Chondrocyte (in vitro differentiated cells): ENCODE data around the gene BORCS8. TPM values are rescaled to one million over a fixed set of nuclear protein-coding genes. Genes with fewer than 3 reads are reported as not detected.

Experiments used
- DNase-seq: peaks from one replicate; pipeline ENCODE4 v3.0.0; 2021; ENCODE audit warnings: mixed read lengths, low spot score
- H3K27ac Mint-ChIP-seq: one replicate; pipeline ENCODE4 v1.8.0; 2021; ENCODE audit warnings: mild to moderate bottlenecking, moderate library complexity, mixed read lengths; ENCODE audit not compliant: unreplicated experiment
- H3K27me3 Mint-ChIP-seq: 2 replicates; pipeline ENCODE4 v1.8.0; 2021; ENCODE audit warnings: low read depth, mixed read lengths
- H3K36me3 Mint-ChIP-seq: 2 replicates; pipeline ENCODE4 v1.8.0; 2021; ENCODE audit warnings: low read depth, mixed read lengths
- H3K4me1 Mint-ChIP-seq: 2 replicates; pipeline ENCODE4 v1.8.0; 2021; ENCODE audit warnings: low read depth, mild to moderate bottlenecking, mixed read lengths
- H3K4me3 Mint-ChIP-seq: one replicate; pipeline ENCODE4 v1.8.0; 2021; ENCODE audit warnings: mild to moderate bottlenecking, moderate library complexity, mixed read lengths; ENCODE audit not compliant: unreplicated experiment
- H3K9me3 Mint-ChIP-seq: 2 replicates; pipeline ENCODE4 v1.8.0; 2021; ENCODE audit warnings: low read depth, mixed read lengths
- total RNA-seq: library from RNA; stranded (reverse); gene quantifications from 3 replicates; pipeline ENCODE4 v1.2.1, GENCODE V29; 2021
- TF ChIP-seq, protein P1 (sequence below): fragments of 200-600 bp; sonication (generic); IDR thresholded peaks from 2 replicates; pipeline ENCODE4 v1.5.0; 2021; ENCODE audit warnings: antibody characterized with exemption, mild to moderate bottlenecking, moderate library complexity

Gene BORCS8
- total RNA-seq, 1 donor from 2014 or later, result 14.5 TPM

GRCh38 chr19:19226663-19227062 is 34.7 kb upstream of the BORCS8 start:
- Mint-ChIP-seq H3K27me3 (peaks cover 34% of the 10 kb centered on the region), H3K27ac (no peak overlapping the region), H3K4me3 (no peak overlapping the region), H3K9me3 (no peaks in the 10 kb centered on the region), H3K4me1 (peaks cover 2% of the 10 kb centered on the region), H3K36me3 (no peaks in the 10 kb centered on the region)
- TF ChIP-seq, protein P1, sequence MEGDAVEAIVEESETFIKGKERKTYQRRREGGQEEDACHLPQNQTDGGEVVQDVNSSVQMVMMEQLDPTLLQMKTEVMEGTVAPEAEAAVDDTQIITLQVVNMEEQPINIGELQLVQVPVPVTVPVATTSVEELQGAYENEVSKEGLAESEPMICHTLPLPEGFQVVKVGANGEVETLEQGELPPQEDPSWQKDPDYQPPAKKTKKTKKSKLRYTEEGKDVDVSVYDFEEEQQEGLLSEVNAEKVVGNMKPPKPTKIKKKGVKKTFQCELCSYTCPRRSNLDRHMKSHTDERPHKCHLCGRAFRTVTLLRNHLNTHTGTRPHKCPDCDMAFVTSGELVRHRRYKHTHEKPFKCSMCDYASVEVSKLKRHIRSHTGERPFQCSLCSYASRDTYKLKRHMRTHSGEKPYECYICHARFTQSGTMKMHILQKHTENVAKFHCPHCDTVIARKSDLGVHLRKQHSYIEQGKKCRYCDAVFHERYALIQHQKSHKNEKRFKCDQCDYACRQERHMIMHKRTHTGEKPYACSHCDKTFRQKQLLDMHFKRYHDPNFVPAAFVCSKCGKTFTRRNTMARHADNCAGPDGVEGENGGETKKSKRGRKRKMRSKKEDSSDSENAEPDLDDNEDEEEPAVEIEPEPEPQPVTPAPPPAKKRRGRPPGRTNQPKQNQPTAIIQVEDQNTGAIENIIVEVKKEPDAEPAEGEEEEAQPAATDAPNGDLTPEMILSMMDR, result no peak
- no peak for DNase-seq

GRCh38 chr19:19226204-19226603 is 34.3 kb upstream of the BORCS8 start:
- peaks cover 34% of the 10 kb centered on the region for H3K27me3 Mint-ChIP-seq
- H3K4me1 Mint-ChIP-seq, result peaks cover 2% of the 10 kb centered on the region
- TF ChIP-seq, protein P1, result no peak
- H3K9me3 Mint-ChIP-seq, result no peaks in the 10 kb centered on the region
- no peak overlapping the region for H3K27ac Mint-ChIP-seq
- no peaks in the 10 kb centered on the region for H3K36me3 Mint-ChIP-seq
- H3K4me3 Mint-ChIP-seq, result no peak overlapping the region
- DNase-seq, result no peak

GRCh38 chr19:19224852-19225494 is 33.0 kb upstream of the BORCS8 start:
- no peak for DNase-seq
- TF ChIP-seq, protein P1, result peak; percentile 77
- H3K4me1 Mint-ChIP-seq, result peaks cover 2% of the 10 kb centered on the region
- H3K27me3 Mint-ChIP-seq, result peaks cover 32% of the 10 kb centered on the region
- no peak overlapping the region for H3K27ac Mint-ChIP-seq
- no peaks in the 10 kb centered on the region for H3K9me3 Mint-ChIP-seq
- peak overlapping the region; percentile 41 for H3K4me3 Mint-ChIP-seq
- H3K36me3 Mint-ChIP-seq, result no peaks in the 10 kb centered on the region

- H3K27me3 Mint-ChIP-seq, result peaks cover 32% of the 10 kb centered on the region
Measured at GRCh38 chr19:19224150-19224851, 32.3 kb upstream of the BORCS8 start.

GRCh38 chr19:19223636-19224035 is 31.7 kb upstream of the BORCS8 start:
- H3K36me3 Mint-ChIP-seq, result no peaks in the 10 kb centered on the region
- H3K4me1 Mint-ChIP-seq, result peaks cover 2% of the 10 kb centered on the region
- TF ChIP-seq, protein P1, result no peak
- no peak overlapping the region for H3K27ac Mint-ChIP-seq
- no peak overlapping the region for H3K4me3 Mint-ChIP-seq
- H3K9me3 Mint-ChIP-seq, result no peaks in the 10 kb centered on the region
- DNase-seq, result no peak
- H3K27me3 Mint-ChIP-seq, result peaks cover 25% of the 10 kb centered on the region

More at GRCh38 chr19:19224150-19224851, 32.3 kb upstream of the BORCS8 start:
- no peaks in the 10 kb centered on the region for H3K9me3 Mint-ChIP-seq
- no peak overlapping the region for H3K27ac Mint-ChIP-seq
- DNase-seq, result no peak
- TF ChIP-seq, protein P1, result no peak
- no peaks in the 10 kb centered on the region for H3K36me3 Mint-ChIP-seq
- H3K4me1 Mint-ChIP-seq, result peaks cover 2% of the 10 kb centered on the region
- H3K4me3 Mint-ChIP-seq, result peak overlapping the region; percentile 31
